Adrenal gland (tissue), 5 donors: Measurements from ENCODE around the gene JAZF1.

Experiments used
- CTCF ChIP-seq, 6 experiments: fragments of 450-650 bp in 4 of 6; fragments of 200-600 bp in 2 of 6; sonication (generic) in 1 of 6; IDR thresholded peaks; 1 replicate in 5 of 6; 2 replicates in 1 of 6; pipeline versions ENCODE4 v1.5.1 to v1.8.0; 2016 to 2021; ENCODE audit warnings: antibody characterized with exemption in 6 of 6, mild to moderate bottlenecking in 2 of 6, moderate library complexity in 1 of 6
- POLR2A ChIP-seq, 2 donors: fragments of 450-650 bp; IDR thresholded peaks; one replicate each; pipeline ENCODE4 v1.6.1; 2017; ENCODE audit warnings: antibody characterized with exemption in 2 of 2, mild to moderate bottlenecking in 2 of 2, moderate library complexity in 1 of 2
- donor health status: DM: no; HTN: no; CAD: no.

GRCh38 chr7:28136885-28137284, 43.7 kb downstream of the JAZF1 start:
- no peak for TF ChIP-seq CTCF (IDR thresholded peaks at IDR 0.05)
- TF ChIP-seq POLR2A (IDR thresholded peaks at IDR 0.05): no peak
